ENCODE results near the gene KSR2.

DNA sequence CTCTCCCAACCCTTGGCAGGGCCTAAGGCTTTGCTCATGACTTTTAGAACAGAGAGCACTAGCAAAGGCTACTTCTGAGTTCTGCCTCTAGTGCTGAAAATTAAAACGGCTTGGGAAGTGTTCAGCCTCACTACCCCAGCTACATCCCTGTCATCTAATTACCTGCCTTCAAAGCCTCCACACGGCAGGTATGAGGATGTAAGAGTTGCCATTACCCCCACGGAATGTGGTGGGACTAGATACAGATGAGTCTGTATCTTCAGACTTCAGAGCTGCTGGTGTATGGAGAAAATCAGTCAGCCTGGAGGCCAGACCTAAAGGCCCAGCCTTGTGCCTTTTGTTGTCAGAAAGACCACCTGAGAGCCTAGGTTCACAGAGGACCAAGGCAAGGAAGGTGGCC, 392.7 kb downstream of the KSR2 start:
- TF ChIP-seq POLR2AphosphoS5 (IDR thresholded peaks at IDR 0.05) (no peak), POLR2A (IDR thresholded peaks at IDR 0.05) (no peak)
- TF ChIP-seq, protein P1, sequence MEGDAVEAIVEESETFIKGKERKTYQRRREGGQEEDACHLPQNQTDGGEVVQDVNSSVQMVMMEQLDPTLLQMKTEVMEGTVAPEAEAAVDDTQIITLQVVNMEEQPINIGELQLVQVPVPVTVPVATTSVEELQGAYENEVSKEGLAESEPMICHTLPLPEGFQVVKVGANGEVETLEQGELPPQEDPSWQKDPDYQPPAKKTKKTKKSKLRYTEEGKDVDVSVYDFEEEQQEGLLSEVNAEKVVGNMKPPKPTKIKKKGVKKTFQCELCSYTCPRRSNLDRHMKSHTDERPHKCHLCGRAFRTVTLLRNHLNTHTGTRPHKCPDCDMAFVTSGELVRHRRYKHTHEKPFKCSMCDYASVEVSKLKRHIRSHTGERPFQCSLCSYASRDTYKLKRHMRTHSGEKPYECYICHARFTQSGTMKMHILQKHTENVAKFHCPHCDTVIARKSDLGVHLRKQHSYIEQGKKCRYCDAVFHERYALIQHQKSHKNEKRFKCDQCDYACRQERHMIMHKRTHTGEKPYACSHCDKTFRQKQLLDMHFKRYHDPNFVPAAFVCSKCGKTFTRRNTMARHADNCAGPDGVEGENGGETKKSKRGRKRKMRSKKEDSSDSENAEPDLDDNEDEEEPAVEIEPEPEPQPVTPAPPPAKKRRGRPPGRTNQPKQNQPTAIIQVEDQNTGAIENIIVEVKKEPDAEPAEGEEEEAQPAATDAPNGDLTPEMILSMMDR (IDR thresholded peaks at IDR 0.05): no peak
